22Rv1 (cell line): ENCODE results near the gene TCF12.

Source experiments
- ZFX ChIP-seq: fragments of 450-650 bp; IDR thresholded peaks from 2 replicates; pipeline ENCODE4 v1.6.1; 2017; ENCODE audit warnings: antibody characterized with exemption, borderline replicate concordance
- TF ChIP-seq, protein P1 (sequence below): fragments of 450-650 bp; IDR thresholded peaks from 2 replicates; pipeline ENCODE4 v1.5.1; 2017; ENCODE audit warnings: mild to moderate bottlenecking

DNA sequence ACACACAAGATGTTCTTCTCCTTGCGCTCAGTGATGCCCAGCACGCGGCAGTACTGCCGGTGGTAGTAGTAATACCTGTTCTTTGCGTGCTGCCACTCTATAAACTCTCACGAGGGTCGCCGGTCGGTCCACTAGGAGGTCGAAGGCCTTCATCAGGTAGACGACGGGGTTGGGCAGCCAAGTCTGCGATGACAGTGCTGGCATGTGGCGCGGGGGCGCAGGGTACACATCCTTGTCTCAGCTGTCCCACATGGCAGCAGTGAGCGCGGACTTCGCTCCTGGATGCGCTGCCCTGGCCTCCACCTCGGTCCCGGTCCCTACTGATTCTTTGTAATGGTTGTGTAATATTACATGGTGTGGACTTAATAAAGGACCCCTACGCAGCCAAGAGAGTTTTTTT is 407.8 kb downstream of the TCF12 start:
- TF ChIP-seq, protein P1, sequence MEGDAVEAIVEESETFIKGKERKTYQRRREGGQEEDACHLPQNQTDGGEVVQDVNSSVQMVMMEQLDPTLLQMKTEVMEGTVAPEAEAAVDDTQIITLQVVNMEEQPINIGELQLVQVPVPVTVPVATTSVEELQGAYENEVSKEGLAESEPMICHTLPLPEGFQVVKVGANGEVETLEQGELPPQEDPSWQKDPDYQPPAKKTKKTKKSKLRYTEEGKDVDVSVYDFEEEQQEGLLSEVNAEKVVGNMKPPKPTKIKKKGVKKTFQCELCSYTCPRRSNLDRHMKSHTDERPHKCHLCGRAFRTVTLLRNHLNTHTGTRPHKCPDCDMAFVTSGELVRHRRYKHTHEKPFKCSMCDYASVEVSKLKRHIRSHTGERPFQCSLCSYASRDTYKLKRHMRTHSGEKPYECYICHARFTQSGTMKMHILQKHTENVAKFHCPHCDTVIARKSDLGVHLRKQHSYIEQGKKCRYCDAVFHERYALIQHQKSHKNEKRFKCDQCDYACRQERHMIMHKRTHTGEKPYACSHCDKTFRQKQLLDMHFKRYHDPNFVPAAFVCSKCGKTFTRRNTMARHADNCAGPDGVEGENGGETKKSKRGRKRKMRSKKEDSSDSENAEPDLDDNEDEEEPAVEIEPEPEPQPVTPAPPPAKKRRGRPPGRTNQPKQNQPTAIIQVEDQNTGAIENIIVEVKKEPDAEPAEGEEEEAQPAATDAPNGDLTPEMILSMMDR = no peak
- no peak for TF ChIP-seq ZFX
